ENCODE results near the gene MAGEB17. TPM values are rescaled to one million over a fixed set of nuclear protein-coding genes. Genes with fewer than 3 reads are reported as not detected.

MAGEB17 gene, protein sequence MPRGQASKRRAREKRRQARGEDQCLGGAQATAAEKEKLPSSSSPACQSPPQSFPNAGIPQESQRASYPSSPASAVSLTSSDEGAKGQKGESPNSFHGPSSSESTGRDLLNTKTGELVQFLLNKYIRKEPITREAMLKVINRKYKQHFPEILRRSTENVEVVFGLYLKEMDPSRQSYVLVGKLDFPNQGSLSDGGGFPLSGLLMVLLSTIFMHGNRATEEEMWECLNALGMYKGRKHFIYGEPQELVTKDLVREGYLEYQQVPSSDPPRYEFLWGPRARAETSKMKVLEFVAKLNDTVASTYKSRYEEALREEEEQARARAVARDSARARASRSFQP
- total RNA-seq (2014; rRNA removed; shearing (Covaris generic)) (0.14 and 2.2 TPM in 2 replicates), polyA plus RNA-seq (2016; fragmentation: Nextera tagmentation; extraction: Ambion mirVana) (0.42 and 0.56 TPM in 2 replicates)
- long read RNA-seq = 0 reads

GRCh38 chrX:16167181-16167580, at the start of gene MAGEB17:
Gene MAGEB17, plus strand, starts transcription at chrX:16167481. Its CDS starts 2,902 bp downstream, at chrX:16170383.
- Histone ChIP-seq H3K4me3 (no peak within 1 kb of the TSS), H4K20me1 (replicated peaks; ENCODE audit: insufficient read depth) (no peaks in the 10 kb centered on the region), H3K4me2 (no peak within 1 kb of the TSS), H3K4me1 (ENCODE audit: insufficient read depth) (no peaks in the 10 kb centered on the region), H3K27me3 (ENCODE audit: insufficient read depth) (no peaks in the 10 kb centered on the region), H3F3A (replicated peaks; ENCODE audit: low read depth) (no peaks in the 10 kb centered on the region), H3K9me2 (ENCODE audit: insufficient read depth) (no peaks in the 10 kb centered on the region; the same call in 1 of the 2 replicates), H3K27ac (ENCODE audit: low read depth) (no peak within 1 kb of the TSS), H2AFZ (no peak within 1 kb of the TSS), H3K36me3 (ENCODE audit: insufficient read depth) (no peaks in the 10 kb centered on the region), H3K79me2 (replicated peaks; ENCODE audit: insufficient read depth) (no peaks in the 10 kb centered on the region)
- Mint-ChIP-seq H3K4me3 (no peak within 1 kb of the TSS), H3K27ac (no peak within 1 kb of the TSS), H3K4me1 (peaks cover 11% of the 10 kb centered on the region), H3K36me3 (ENCODE audit: low read depth) (peaks cover 11% of the 10 kb centered on the region; the same call in 2 of the 3 replicates), H3K9me3 (peaks cover 4% of the 10 kb centered on the region; the same call in 1 of the 3 replicates), H3K27me3 (ENCODE audit: insufficient read depth, low read depth, poor library complexity) (peaks cover 2% of the 10 kb centered on the region)
- TF ChIP-seq, protein P1, sequence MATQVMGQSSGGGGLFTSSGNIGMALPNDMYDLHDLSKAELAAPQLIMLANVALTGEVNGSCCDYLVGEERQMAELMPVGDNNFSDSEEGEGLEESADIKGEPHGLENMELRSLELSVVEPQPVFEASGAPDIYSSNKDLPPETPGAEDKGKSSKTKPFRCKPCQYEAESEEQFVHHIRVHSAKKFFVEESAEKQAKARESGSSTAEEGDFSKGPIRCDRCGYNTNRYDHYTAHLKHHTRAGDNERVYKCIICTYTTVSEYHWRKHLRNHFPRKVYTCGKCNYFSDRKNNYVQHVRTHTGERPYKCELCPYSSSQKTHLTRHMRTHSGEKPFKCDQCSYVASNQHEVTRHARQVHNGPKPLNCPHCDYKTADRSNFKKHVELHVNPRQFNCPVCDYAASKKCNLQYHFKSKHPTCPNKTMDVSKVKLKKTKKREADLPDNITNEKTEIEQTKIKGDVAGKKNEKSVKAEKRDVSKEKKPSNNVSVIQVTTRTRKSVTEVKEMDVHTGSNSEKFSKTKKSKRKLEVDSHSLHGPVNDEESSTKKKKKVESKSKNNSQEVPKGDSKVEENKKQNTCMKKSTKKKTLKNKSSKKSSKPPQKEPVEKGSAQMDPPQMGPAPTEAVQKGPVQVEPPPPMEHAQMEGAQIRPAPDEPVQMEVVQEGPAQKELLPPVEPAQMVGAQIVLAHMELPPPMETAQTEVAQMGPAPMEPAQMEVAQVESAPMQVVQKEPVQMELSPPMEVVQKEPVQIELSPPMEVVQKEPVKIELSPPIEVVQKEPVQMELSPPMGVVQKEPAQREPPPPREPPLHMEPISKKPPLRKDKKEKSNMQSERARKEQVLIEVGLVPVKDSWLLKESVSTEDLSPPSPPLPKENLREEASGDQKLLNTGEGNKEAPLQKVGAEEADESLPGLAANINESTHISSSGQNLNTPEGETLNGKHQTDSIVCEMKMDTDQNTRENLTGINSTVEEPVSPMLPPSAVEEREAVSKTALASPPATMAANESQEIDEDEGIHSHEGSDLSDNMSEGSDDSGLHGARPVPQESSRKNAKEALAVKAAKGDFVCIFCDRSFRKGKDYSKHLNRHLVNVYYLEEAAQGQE (IDR thresholded peaks at IDR 0.05; ENCODE audit: unreplicated experiment) = no peak
- no peak for TF ChIP-seq EZH2 (IDR thresholded peaks at IDR 0.05; ENCODE audit: low read depth, unreplicated experiment)
- no peak for TF ChIP-seq STAT1 (IDR thresholded peaks at IDR 0.05; ENCODE audit: unreplicated experiment)
- no peak for TF ChIP-seq CREB1 (CRISPR knock-in tag; IDR thresholded peaks at IDR 0.05; ENCODE audit: low read depth)
- TF ChIP-seq POLR2AphosphoS5 (IDR thresholded peaks at IDR 0.05; ENCODE audit: low read depth) = no peak
- TF ChIP-seq, protein P2, sequence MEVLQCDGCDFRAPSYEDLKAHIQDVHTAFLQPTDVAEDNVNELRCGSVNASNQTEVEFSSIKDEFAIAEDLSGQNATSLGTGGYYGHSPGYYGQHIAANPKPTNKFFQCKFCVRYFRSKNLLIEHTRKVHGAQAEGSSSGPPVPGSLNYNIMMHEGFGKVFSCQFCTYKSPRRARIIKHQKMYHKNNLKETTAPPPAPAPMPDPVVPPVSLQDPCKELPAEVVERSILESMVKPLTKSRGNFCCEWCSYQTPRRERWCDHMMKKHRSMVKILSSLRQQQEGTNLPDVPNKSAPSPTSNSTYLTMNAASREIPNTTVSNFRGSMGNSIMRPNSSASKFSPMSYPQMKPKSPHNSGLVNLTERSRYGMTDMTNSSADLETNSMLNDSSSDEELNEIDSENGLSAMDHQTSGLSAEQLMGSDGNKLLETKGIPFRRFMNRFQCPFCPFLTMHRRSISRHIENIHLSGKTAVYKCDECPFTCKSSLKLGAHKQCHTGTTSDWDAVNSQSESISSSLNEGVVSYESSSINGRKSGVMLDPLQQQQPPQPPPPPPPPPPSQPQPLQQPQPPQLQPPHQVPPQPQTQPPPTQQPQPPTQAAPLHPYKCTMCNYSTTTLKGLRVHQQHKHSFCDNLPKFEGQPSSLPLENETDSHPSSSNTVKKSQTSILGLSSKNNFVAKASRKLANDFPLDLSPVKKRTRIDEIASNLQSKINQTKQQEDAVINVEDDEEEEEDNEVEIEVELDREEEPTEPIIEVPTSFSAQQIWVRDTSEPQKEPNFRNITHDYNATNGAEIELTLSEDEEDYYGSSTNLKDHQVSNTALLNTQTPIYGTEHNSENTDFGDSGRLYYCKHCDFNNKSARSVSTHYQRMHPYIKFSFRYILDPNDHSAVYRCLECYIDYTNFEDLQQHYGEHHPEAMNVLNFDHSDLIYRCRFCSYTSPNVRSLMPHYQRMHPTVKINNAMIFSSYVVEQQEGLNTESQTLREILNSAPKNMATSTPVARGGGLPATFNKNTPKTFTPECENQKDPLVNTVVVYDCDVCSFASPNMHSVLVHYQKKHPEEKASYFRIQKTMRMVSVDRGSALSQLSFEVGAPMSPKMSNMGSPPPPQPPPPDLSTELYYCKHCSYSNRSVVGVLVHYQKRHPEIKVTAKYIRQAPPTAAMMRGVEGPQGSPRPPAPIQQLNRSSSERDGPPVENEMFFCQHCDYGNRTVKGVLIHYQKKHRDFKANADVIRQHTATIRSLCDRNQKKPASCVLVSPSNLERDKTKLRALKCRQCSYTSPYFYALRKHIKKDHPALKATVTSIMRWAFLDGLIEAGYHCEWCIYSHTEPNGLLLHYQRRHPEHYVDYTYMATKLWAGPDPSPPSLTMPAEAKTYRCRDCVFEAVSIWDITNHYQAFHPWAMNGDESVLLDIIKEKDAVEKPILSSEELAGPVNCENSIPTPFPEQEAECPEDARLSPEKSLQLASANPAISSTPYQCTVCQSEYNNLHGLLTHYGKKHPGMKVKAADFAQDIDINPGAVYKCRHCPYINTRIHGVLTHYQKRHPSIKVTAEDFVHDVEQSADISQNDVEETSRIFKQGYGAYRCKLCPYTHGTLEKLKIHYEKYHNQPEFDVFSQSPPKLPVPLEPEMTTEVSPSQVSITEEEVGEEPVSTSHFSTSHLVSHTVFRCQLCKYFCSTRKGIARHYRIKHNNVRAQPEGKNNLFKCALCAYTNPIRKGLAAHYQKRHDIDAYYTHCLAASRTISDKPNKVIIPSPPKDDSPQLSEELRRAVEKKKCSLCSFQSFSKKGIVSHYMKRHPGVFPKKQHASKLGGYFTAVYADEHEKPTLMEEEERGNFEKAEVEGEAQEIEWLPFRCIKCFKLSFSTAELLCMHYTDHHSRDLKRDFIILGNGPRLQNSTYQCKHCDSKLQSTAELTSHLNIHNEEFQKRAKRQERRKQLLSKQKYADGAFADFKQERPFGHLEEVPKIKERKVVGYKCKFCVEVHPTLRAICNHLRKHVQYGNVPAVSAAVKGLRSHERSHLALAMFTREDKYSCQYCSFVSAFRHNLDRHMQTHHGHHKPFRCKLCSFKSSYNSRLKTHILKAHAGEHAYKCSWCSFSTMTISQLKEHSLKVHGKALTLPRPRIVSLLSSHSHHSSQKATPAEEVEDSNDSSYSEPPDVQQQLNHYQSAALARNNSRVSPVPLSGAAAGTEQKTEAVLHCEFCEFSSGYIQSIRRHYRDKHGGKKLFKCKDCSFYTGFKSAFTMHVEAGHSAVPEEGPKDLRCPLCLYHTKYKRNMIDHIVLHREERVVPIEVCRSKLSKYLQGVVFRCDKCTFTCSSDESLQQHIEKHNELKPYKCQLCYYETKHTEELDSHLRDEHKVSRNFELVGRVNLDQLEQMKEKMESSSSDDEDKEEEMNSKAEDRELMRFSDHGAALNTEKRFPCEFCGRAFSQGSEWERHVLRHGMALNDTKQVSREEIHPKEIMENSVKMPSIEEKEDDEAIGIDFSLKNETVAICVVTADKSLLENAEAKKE (CRISPR knock-in tag; IDR thresholded peaks at IDR 0.05) = no peak
- TF ChIP-seq ETS1 (IDR thresholded peaks at IDR 0.05) = no peak
- ATAC-seq (no peak), DNase-seq (ENCODE audit: low spot score) (no peak)
